ENCODE results near the gene BMAL1.

GRCh38 chr11:13433437-13433836 lies 155.8 kb downstream of the BMAL1 start:
- no peak for TF ChIP-seq CTCF (conservative IDR thresholded peaks at IDR 0.05; ENCODE audit: low read depth, low read length)
- TF ChIP-seq EZH2 (IDR thresholded peaks at IDR 0.05; ENCODE audit: borderline replicate concordance, low read depth, low read length, poor library complexity, severe bottlenecking) = no peak
